Measurements from ENCODE around the gene GTPBP3. TPM values are rescaled to one million over a fixed set of nuclear protein-coding genes. Genes with fewer than 3 reads are reported as not detected.
A peak's percentile ranks its signal among the peaks of the same experiment; 100 is the strongest.

Gene GTPBP3
- total RNA-seq, 1 experiment from 2014 or later: 38.2 TPM

DNA sequence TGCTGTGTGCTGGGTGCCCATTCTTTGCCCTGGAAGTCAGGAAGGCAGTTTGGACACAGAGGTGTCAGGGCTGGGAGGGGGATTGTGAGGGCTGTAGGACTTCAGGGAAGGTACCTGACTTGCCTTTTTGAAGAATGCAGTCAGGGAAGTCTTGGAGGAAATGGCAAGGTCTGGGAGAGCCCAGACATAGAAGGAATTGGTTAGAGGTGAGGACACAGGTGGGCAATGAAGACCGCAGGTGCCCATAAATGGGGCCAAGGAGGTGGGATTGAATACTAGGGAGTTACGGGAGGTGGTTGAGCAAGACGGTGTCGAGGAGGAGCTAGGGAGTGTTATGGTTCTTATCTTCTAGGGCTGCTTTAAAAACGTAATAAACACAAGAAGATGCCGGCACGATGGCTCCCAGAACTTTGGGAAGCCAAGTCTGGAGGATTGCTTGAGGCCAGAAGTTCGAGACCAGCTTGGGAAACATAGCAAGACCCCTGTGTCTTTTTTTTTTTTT is 29.4 kb upstream of the GTPBP3 start:
- DNase-seq (ENCODE audit: low read depth): no peak

DNA sequence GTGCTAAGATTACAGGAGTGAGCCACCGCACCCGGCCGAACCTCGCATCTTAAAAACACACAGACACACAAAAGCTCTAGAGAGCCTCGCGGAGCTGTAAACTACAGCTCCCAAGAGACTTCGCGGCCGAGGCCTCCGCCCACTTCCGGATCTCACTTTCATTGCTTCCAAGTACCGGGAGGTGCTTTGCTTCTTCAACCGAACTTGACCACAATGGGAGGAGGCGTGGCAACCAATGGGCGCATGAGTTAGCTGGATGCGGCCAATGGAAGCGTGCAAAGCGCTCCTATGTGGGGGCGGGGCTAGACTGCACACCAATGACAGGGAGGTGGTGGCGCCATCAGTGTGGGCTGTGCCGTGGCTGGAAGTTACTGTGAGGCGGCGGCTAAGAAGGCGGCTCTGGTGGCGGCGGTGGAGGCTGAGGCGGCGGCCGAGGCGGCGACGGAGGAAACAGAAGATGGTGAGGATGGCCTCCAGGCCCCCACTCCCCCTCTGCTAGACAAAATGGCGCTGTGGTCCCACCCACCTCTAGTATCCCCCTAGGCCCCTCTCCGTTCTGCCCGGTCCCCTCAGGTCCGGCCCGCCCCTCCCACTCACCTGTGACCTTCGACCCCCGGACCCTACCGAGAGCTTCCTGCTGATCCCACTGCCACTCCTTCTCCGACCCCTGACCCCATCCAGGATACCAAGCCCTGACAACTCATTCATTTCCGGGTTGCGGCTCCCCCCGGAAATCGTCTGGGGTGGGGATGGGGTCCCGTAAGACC is 28.0 kb upstream of the GTPBP3 start, which contains the start of gene DDA1:
Gene DDA1, plus strand, starts transcription at position 366 of the 767 bp plus-strand sequence. Its CDS starts 92 bp downstream, at position 458.
- DNase-seq (ENCODE audit: low read depth): peak; percentile 99

DNA sequence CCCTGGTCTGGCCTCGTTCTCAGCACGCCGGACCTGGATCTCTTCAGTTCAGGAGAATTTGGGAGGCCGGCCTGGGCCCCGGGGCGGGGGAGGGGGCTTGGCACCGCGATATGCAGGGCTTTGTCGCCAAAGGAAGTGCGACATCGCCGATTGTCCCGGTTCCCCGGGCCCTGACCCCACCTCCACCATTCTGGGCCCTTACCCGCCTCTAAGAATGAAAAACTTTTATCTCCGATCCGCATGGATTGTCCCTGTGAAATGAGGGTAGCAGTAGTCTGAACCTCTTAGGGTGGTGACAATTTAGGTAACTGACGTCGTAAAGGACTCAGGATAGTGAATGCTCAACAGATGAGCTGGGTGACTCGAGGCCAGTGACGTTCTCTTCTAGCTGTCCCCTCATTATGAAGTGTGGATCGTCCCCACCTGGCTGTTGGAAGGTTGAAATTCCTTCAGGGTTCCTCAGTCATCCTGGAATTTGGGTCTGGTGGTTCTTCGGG is 27.3 kb upstream of the GTPBP3 start:
- DNase-seq (ENCODE audit: low read depth): no peak

DNA sequence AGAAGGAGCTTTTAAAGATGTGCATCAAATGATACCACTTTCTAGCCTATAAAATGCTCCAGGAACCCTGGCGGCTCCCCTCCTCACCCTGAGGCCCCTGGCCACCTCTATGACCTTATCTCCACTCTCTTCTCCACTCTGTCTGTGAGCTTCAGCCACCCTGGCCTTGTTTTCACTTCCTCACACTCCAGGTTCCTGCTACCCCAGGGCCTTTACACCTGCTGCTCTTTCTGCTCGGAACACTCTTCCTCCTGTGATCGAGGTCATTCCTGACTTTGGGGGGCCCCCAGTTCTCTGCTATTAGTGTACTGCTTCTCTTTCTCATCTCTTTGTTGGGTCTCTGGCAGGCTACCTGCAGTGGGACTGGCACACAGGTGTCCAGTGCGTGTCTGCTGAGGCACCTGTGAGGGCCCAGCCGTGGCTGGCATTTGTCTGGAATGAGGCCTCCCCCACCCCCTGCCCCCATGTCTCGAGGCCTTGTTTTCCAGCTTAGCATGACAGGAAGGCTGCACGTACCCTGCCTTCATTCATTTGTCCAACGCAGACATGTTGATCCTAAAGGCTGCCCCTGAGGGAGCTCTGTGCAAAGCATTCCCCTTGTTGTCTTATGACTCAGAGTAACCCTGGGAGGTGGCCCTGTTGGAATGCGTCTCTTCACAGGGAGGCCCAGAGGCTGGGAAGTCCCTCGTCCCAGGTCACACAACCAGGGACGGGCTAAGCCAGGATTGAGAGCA is 25.7 kb upstream of the GTPBP3 start:
- peak; percentile 44 for DNase-seq (ENCODE audit: low read depth)

GRCh38 chr19:17312189-17313113 is 24.9 kb upstream of the GTPBP3 start:
- DNase-seq (ENCODE audit: low read depth): no peak

DNA sequence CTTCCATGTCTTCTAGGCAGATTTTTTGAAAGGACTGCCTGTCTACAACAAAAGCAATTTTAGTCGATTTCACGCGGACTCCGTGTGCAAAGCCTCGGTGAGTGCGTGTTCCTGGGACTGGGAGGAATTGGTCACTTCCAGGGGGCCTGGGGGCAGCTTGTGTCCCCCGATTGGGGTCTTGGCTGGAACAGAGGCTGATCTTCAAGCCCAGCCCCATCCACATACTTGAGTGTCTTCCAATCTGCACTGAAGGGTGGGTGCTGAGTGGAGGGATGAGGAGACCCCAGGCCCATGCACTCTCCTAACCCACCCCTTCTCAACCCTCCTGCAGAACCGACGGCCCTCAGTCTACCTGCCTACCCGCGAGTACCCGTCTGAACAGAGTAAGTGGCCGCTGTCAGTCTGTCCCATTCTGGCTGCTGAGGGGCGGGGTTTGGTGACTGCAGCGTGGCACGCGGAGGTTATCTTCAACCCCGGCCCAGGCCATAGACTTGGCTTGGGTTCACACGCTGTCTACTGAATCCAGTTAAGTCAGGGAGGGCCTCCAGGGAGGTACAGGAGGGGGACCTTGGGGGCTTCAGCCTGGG is 23.3 kb upstream of the GTPBP3 start:
- DNase-seq (ENCODE audit: low read depth): no peak

DNA sequence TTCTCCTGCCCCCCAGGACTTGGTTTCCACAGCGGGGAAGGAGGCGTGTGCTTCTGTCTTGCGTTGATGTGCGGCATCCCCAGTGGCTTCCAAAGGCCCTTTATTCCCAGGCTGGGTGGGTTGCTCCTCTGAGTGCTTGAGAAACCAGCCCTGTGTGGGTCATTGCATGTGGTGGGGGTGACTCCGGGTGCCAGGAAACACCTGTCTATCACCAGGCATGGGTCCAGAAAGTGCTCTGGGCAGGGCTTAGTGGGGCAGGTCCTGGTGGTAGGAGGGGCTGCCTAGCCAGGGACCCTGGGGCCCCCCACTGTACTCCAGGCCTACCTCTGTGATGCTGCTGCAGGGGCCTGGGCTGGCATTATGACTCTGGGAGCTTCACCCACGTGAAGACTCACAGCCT is 18.4 kb upstream of the GTPBP3 start:
- no peak for DNase-seq (ENCODE audit: low read depth)

- no peak for DNase-seq (ENCODE audit: low read depth)
Measured at GRCh38 chr19:17319473-17320238, 17.7 kb upstream of the GTPBP3 start.

GRCh38 chr19:17320435-17320834 is 16.9 kb upstream of the GTPBP3 start:
- no peak for DNase-seq (ENCODE audit: low read depth)

- no peak for DNase-seq (ENCODE audit: low read depth)
Measured at GRCh38 chr19:17321655-17322489, 15.5 kb upstream of the GTPBP3 start.

DNA sequence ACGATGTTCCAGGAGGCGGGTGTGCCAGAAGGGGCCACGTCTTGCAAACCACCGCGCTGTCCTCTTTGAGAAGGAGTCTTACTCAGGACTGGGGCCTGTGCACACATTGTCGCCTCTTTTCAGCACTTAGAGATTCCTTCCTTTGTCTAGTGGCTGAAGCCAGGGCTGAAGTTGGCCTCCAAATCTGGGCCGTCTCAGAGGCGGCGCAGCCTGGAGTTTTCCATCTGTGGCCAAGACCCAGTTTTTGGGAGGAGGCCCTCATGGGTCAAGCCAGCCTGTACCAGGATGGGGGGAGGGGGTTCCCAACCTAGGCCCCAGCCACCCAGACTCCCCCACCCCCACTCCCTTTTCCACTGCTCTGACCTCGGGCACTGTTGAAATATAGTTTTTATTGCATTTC is 14.5 kb upstream of the GTPBP3 start:
- DNase-seq (ENCODE audit: low read depth): no peak

GRCh38 chr19:17323300-17323963 is 13.9 kb upstream of the GTPBP3 start:
- DNase-seq (ENCODE audit: low read depth): no peak

DNA sequence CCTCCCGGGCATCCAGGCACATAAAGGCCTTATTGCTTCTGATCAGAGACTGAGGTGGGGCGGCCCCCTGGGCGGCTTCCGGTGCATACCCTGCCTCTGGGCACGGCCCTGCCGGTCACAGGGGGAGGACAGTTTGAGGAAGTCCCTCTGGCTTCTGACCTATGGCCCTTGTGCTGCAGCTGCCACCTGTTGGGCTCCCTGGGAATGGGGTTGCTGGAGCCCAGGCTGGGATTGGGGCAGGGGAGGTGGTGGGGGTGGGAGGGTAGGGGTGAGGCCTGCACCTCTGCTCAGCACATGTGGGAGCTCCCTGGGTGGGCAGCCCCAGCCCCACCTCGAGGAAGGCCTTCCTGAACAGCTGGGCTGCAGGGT is 13.4 kb upstream of the GTPBP3 start:
- DNase-seq (ENCODE audit: low read depth): no peak

GRCh38 chr19:17324357-17325114 is 12.8 kb upstream of the GTPBP3 start:
- no peak for DNase-seq (ENCODE audit: low read depth)

GRCh38 chr19:17325133-17325532 is 12.2 kb upstream of the GTPBP3 start:
- DNase-seq (ENCODE audit: low read depth): no peak

- DNase-seq (ENCODE audit: low read depth): no peak
Measured at GRCh38 chr19:17325881-17326594, 11.3 kb upstream of the GTPBP3 start.

DNA sequence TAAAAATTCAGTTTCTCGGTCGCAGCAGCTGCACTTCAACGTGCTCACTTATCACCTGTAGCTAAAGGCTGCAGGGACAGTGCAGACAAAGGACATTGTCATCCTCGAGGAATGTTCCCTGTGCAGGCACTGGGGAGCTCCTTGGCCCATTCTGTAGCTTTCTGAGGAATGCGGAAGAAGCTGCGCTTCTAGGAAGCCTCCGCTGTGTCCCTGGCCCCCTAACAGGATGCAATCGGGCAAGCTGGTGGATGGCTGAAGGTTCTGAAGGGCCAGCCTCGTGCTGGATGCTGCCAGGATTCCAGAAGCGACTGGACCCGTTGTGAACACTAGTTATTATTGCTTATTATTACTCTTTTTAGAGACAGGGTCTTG is 10.8 kb upstream of the GTPBP3 start:
- no peak for DNase-seq (ENCODE audit: low read depth)

All from HT1080 (cell line).